Nephron (organoid): ENCODE data around the gene PSTPIP2.

Experiments
- H3K27ac Mint-ChIP-seq, 3 experiments: 2 replicates each; pipeline ENCODE4 v1.8.0; 2020; ENCODE audit warnings: mixed read lengths in 3 of 3, mild to moderate bottlenecking in 2 of 3, moderate library complexity in 1 of 3
- H3K27me3 Mint-ChIP-seq: 2 replicates; pipeline ENCODE4 v1.8.0; 2021; ENCODE audit warnings: low read depth, mild to moderate bottlenecking, moderate library complexity, mixed read lengths
- H3K36me3 Mint-ChIP-seq: 2 replicates; pipeline ENCODE4 v1.8.0; 2020; ENCODE audit warnings: low read depth, mixed read lengths
- H3K4me1 Mint-ChIP-seq: 2 replicates; pipeline ENCODE4 v1.8.0; 2020; ENCODE audit warnings: mixed read lengths
- H3K4me3 Mint-ChIP-seq, 3 experiments: 2 replicates each; pipeline ENCODE4 v1.8.0; 2020; ENCODE audit warnings: mild to moderate bottlenecking in 3 of 3, mixed read lengths in 3 of 3, moderate library complexity in 2 of 3
- H3K9me3 Mint-ChIP-seq: 2 replicates; pipeline ENCODE4 v1.8.0; 2020; ENCODE audit warnings: mixed read lengths
- CTCF ChIP-seq, 3 experiments: fragments of 200-600 bp; sonication (generic); IDR thresholded peaks; one replicate each; pipeline ENCODE4 v1.5.0; 2021; ENCODE audit warnings: antibody characterized with exemption in 3 of 3; ENCODE audit not compliant: unreplicated experiment in 3 of 3

The PSTPIP2 gene

GRCh38 chr18:45940724-45941123 is 131.3 kb downstream of the PSTPIP2 start:
- Mint-ChIP-seq H3K4me3 (no peak overlapping the region), H3K9me3 (no peaks in the 10 kb centered on the region), H3K36me3 (peaks cover 68% of the 10 kb centered on the region), H3K4me1 (no peaks in the 10 kb centered on the region), H3K27ac (no peak overlapping the region), H3K27me3 (no peaks in the 10 kb centered on the region)
- no peak for TF ChIP-seq CTCF (IDR thresholded peaks at IDR 0.05; ENCODE audit: unreplicated experiment in 3 of 3)

GRCh38 chr18:45939236-45939635 is 132.8 kb downstream of the PSTPIP2 start:
- H3K4me1 Mint-ChIP-seq: no peaks in the 10 kb centered on the region
- TF ChIP-seq CTCF (IDR thresholded peaks at IDR 0.05; ENCODE audit: unreplicated experiment in 3 of 3): no peak

GRCh38 chr18:45938488-45938935 is 133.5 kb downstream of the PSTPIP2 start:
- Mint-ChIP-seq H3K27ac (no peak overlapping the region), H3K36me3 (peaks cover 52% of the 10 kb centered on the region)
- TF ChIP-seq CTCF (IDR thresholded peaks at IDR 0.05; ENCODE audit: unreplicated experiment in 3 of 3): no peak

More at GRCh38 chr18:45939236-45939635, 132.8 kb downstream of the PSTPIP2 start:
- H3K36me3 Mint-ChIP-seq: peaks cover 58% of the 10 kb centered on the region
- H3K27me3 Mint-ChIP-seq: no peaks in the 10 kb centered on the region
- no peak overlapping the region for H3K4me3 Mint-ChIP-seq
- no peak overlapping the region for H3K27ac Mint-ChIP-seq
- no peaks in the 10 kb centered on the region for H3K9me3 Mint-ChIP-seq

GRCh38 chr18:45935591-45936335 is 136.3 kb downstream of the PSTPIP2 start:
- Mint-ChIP-seq H3K36me3 (peaks cover 51% of the 10 kb centered on the region), H3K4me1 (no peaks in the 10 kb centered on the region), H3K27me3 (no peaks in the 10 kb centered on the region), H3K4me3 (no peak overlapping the region), H3K27ac (no peak overlapping the region), H3K9me3 (no peaks in the 10 kb centered on the region)
- no peak for TF ChIP-seq CTCF (IDR thresholded peaks at IDR 0.05; ENCODE audit: unreplicated experiment in 3 of 3)

More at GRCh38 chr18:45938488-45938935, 133.5 kb downstream of the PSTPIP2 start:
- no peaks in the 10 kb centered on the region for H3K4me1 Mint-ChIP-seq
- no peaks in the 10 kb centered on the region for H3K27me3 Mint-ChIP-seq
- no peak overlapping the region for H3K4me3 Mint-ChIP-seq
- H3K9me3 Mint-ChIP-seq: no peaks in the 10 kb centered on the region
